Left renal pelvis (tissue), 4 donors: ENCODE measurements around the gene OMP. TPM values are rescaled to one million over a fixed set of nuclear protein-coding genes. Genes with fewer than 3 reads are reported as not detected.

Experiments
- DNase-seq, 4 donors: peaks; one replicate each; pipeline ENCODE4 v3.0.0-alpha.2; 2013; ENCODE audit warnings: low read depth in 4 of 4, low spot score in 3 of 4
- polyA plus RNA-seq, 4 donors: library from polyadenylated mRNA; unstranded; fragments of 120-200 nt; gene quantifications; one replicate each; pipeline ENCODE4 v1.2.1, GENCODE V29; 2013; ENCODE audit not compliant: insufficient read length in 4 of 4

Gene OMP
- polyA plus RNA-seq, 4 donors = 0.50 to 0.53 TPM; not detected in 2

DNA sequence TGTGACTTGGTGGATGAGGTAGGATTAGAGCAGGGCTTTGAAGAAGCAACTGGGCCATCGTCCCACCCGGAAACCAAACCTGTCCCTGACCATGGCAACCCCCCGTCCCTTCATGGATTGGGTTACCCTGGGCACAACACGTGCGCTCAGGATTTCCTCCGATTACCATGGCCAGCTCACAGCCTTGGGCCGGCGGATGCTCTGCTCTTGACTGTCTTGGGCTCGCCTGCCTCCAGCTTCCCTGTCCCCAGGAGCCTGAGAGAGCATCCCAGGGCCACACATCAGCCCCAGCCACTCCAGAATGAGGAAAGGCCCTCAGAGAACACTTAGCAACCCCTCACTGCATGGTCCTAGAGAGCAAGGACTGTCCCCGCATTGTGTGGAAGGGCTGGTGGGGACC is 48.2 kb downstream of the OMP start:
- DNase-seq = no peak

GRCh38 chr11:77151804-77152509 is 49.3 kb downstream of the OMP start:
- DNase-seq = no peak

DNA sequence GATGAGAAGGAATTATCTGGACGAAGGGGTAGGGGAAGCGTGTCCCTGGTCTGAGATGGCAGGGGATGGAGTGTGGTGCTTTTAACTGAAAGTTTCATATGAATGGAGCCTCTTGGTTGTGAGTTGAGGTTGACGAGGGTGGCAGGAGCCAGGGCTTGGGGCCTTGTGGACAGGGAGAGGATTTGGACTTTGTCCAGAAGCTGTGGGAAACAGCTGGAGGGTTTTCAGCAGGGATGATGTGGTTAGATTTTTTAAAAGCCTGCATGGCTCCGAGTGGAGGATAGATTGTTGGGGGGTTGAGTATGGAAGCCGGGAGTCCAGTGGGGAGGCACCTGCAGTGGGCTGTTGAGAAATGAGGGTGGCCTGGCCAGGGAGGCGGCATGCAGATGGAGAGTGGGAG is 50.2 kb downstream of the OMP start:
- no peak for DNase-seq

Other genes with a start within 250 kb of the OMP start
- gene ACER3, start 241.9 kb upstream of the OMP start, polyA plus RNA-seq = 10 to 100 TPM; 14.8 to 18.2 (median 16.7) TPM
- gene B3GNT6, start 68.4 kb upstream of the OMP start, polyA plus RNA-seq = not detected
- 10 to 100 TPM; 17.4 to 31.9 (median 24.7) TPM for gene CAPN5, start 35.9 kb upstream of the OMP start, polyA plus RNA-seq
- 1 to 10 TPM; 2.2 to 4.2 (median 2.8) TPM for gene MYO7A, start 25.4 kb downstream of the OMP start, polyA plus RNA-seq
- gene GDPD4, start 198.8 kb downstream of the OMP start, polyA plus RNA-seq = under 1 TPM in 3 of 4 donors, not detected in 1; 0.18 to 0.46 (median 0.34) TPM